NCI-H82 treated with DMSO at 0.1 percent for 48 hours (cell line): Measurements from ENCODE around the gene ADGRE2.
"Not testable (repeated sequence)": the region's sequence is repeated elsewhere in the genome, so short reads cannot be mapped to it uniquely, and the experiment has no call there.

ENCODE experiments used
- DNase-seq: peaks from one replicate; lab custom pipeline; 2025; ENCODE audit not compliant: unreplicated experiment; lab: John Stamatoyannopoulos, UW

The ADGRE2 gene

DNA sequence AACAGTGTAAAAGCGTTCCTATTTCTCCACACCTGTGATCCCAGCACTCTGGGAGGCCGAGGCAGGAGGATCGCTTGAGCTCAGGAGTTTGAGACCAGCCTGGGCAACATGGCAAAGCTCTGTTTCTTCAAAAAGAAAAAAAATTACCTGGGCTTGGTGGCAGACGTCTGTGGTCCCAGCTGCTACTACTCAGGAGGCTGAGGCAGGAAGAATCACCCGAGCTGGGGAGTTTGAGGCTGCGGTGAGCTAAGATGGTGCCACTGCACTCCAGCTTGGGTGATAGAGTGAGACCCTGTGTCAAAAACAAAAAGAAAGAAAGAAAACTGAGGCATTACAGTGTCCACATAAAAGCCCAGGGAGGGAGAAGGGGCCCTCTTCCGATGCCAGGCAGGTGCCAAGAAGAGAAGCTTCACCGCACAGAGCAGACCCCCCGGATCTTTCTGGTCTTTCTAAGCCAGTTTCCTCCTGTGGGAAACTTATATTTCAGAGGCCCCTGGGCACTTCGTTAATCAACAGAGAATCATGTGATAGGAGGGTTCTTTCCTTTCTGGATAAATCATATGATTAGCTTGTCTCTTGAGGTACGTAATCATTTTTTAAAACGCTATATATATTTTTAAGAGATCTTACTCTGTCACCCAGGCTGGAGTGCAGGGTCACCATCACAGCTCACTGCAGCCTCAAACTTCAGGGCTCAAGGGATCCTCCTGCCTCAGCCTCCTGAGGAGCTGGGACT is at the start of gene ADGRE2:
ADGRE2 (minus strand) TSS at position 451 of the 736 bp plus-strand sequence. CDS start 1,804 bp downstream, outside the sequence.
- not testable (repeated sequence) for DNase-seq

DNA sequence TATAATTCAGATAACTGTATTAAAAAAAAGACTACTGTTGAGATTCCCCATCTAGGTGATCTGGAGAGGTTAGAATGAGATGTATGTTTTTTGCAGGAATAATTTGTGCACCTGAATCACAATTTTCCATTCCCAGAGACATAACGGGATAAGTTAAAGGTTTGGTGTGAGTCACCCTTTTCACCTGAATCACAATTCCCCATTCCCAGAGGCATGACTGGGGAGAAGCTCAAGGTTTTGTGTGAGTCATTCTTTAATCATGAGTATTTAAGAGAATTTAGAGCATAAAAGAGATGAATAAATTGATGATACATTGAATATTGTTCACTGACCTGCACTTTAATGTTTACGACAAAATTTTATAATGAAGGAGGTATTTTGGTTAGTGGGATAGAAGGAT is 47.6 kb upstream of the ADGRE2 start:
- DNase-seq: no peak

DNA sequence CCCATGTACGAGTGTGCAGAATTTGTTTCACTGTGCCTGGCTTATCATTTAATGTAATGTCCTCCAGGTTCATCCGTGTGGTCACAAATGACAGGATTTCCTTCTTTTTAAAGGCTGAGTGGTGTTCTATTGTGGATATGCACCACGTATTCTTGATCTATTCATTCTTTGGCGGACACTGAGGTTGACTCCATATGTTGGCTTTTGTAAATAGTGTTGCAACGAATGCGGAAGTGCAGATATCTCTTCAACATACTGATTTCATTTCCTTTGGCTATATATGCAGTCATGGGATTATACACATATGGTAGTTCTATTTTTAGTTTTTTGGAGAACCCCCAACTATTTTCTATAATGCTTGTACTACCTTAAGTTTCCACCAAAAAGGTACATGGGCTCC is 43.6 kb upstream of the ADGRE2 start:
- no peak for DNase-seq

DNA sequence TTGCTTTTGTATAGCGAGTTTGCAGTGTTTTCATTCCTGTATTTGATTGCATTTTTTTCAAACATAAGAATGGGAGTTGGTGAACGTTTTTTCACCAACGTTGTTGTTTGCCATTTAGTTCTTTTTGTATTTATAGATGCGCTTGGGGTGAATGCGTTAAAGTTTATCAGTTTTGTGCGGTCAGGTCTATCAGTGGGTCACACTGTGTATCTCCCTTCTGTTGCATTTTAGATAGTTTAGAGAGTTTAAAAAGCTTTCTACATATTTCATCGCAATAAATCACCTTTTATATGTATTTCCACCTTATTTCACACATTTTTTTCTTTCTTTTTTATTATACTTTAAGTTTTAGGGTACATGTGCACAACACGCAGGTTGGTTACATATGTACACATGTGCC is 40.2 kb upstream of the ADGRE2 start:
- DNase-seq: no peak

DNA sequence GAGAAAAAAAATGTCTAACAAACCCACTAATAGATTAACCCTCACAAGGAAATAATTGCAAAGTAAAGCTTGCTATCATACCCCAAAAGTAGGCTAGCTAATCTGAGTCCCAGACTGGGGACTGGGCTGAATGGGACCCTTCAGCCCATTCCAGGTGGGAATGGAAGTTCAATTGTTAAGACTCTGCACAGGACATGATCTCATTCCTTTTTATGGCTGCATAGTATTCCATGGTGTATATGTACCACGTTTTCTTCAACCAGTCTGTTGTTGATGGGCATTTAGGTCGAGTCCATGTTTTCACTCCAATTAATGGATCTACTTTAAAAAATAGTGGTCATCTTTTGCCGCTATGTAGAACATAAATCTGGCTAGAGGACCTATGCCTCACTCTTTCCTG is 38.7 kb upstream of the ADGRE2 start:
- DNase-seq: no peak

DNA sequence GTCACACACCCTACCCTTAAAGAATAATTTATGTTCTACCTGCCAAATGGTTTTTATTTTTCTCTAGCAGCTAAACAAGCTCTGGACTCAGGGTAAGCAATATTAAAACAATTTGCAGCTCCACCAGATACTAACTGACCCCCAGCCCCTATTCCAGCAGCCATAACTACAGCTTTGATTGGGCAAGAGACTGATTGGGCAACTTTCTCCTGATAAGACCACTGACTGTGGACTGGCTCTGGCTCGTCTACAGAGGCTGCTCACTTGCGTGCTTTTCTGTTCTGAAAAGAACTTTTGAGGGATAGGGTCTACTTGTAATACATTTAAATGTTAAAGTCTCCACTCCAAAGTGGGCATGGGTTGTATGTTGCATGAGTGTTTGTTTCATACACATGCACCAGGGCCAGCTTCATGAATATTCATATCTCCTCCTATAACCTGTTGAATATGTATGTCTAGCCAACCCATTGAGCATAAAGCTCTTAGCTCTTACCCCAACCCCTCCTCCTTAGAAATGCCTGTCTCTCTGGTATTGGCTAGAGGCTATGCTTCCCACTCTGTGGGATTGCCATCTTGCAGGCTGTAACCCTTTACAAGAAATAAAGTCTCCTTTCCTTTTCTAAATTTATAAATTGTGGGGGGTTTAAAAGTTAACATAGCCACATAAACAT is 36.8 kb upstream of the ADGRE2 start:
- DNase-seq: no peak

DNA sequence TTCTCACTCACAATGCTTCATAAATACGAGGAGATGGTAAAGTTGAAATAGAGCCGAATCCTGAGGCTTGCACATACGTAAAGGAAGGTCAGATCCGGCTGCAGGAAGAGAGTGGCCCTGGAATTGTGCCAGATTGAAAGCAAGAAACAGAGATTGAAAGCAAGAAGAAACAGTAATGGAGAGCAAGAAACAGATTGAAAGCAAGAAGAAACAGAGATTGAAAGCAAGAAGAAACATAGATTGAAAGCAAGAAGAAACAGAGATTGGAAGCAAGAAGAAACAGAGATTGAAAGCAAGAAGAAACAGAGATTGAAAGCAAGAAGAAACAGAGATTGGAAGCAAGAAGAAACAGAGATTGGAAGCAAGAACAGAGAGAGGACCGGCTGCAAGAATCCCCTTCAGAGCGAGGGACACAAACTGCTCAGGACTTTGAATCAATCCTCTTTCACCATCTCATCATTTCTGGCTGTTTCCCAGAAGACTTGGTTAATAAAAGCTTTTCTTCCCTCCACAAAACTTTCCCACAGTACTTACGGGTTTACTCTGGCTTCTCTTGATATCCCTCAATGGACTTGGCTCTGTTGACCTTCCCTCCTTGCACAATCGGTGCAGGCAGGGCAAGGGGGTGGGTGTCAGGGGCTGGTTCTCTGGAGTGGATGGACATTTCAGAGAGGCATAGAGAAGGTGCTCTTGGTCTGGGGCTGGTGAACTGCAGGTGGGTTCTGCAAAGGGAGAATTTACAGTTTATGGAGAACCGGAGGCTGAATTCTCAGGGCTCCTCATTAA is 31.1 kb upstream of the ADGRE2 start:
- DNase-seq: no peak

DNA sequence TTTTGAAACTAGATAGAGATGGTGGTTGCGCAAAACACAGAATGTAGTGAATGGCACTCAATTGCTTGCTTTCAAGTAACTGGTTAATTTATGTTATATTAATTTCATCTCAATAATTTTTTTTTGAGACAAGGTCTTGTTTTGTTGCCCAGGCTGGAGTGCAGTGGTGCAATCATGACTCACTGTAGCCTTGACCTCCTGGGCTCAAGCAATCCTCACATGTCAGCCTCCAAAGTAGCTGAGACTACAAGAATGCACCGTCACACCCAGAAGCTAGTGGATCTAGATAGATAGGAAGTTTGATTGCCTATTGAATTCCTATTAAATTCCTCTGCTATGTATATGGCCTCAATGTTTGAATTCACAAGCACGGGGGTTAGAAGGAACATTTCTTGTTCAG is 26.4 kb upstream of the ADGRE2 start:
- no peak for DNase-seq

DNA sequence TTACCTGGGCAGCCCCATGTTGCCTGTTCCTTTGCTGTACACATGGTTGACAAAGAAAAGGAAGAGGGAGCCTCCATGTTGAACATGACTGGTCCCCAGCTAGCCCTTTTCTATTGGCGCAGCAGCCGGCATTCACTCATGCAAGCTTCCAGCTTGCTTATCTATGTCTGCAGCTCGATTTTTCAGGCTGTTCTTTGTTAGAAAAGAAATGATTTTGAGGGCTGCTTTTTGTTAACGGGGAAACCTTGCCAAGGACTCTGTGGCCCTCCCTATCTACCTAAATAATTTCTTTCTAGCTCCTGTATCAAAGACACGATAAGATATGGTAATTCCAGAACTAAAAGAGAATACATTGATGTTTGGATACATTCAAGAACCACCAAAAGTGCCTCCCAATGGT is 20.4 kb upstream of the ADGRE2 start:
- no peak for DNase-seq

DNA sequence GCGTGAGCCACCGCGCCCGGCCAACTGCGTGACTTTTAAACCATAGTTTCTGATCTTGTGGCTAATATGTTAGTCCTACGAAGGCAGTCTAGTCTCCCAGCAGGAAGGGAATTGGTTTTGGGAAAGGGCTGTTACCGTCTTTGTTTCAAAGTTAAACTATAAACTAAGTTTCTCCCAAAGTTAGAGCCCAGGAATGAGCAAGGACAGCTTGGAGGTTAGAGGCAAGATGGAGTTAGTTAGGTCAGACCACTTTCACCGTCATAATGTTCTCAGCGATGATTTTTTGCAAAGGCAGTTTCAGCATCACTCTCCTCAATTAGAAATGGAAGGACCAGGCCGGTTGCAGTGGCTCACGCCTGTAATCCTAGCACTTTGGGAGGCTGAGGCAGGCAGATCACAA is 17.7 kb upstream of the ADGRE2 start:
- no peak for DNase-seq

DNA sequence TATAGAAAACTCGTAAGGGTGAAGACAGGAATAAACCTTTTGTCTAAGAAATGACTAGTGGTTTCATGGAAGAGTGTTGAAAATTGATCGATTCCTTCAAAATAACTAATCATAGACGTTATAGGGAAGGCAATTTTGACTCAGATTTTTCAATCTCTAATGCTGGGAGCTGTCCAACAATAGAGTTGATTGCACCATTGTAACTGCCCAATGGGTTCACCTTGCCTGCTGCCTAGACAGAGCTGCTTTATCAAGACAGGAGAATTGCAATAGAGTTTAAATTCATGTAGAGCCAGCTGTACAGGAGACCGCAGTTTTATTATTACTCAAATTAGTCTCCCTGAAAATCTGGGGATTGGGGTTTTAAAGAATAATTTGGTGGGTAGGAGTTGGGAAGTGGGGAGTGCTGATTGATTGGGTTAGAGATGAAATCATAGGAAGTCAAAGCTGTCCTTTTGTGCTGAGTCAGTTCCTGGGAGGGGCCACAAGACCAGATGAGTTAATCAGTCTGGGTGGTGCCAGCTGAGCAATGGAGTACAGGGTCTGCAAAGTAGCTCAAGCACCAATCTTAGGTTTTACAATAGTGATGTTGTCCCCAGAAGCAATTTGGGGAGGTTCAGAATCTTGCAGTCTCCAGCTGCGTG is 16.8 kb upstream of the ADGRE2 start:
- DNase-seq: no peak

DNA sequence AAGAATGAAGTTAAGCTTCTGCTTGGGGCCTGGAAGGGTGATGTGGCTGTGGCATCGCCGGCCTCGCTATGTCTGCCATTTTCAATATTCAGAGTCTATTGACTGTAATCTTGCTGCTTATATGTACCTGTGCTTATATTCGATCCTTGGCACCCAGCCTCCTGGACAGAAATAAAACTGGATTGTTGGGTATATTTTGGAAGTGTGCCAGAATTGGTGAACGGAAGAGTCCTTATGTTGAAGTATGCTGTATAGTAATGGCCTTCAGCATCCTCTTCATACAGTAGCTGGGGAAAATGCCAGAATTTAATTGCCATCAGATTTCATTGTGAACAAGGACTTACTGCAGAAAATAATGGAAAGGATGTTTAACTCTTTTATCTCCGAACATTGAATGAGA is 13.9 kb upstream of the ADGRE2 start:
- DNase-seq: not testable (repeated sequence)

DNA sequence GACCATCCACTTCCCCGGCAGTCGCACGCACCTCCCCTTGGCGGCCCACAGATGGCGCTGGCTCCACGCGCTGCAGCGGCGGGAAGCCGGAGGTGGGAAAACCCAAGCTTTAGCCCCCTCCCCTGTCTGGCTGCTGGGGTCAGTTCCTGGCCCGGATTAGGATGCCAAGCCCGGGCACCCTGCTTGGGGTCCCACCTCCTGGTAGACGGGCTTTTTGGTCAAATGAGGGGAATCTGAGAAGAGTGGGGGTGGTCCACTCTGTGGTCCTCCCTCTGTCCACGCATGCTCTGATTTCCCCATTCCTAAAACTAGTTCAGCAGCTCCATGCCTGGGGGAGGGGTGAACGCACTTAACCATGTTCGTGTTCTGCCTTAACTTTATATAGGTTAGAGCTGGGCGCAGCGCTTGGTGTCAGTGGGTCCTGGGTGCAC is 8.1 kb upstream of the ADGRE2 start:
- DNase-seq: no peak

DNA sequence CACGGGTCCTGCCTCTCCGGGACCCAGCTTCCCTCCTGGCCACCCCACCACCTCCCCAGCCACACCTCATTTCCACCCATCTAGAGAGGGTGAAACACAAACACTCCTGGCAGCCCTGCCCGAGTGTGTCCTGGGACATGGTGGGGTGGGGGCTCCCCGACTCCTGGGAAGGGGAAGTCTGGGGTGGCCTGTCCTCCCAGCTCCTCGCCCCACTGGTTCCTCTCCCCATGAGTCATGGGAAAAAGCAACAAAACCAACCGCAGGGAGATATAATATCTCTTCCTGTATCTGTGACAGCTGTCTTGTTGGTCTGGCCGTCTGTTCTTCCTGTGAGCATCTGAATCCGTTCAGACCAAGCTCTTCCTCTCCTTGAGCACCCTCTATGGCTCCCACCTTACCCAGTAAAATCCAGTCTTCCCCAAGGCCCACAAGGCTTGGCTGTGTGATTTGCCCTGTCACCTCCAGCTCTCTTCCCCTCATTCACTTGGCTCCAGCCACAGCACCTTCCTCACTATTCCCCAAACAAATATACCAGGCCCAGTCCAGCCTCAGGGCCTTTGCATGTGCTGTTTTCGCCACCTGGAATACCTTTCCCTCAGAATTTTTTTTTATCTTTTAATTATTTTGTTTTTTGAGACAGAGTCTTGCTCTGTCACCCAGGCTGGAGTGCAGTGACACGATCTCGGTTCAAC is 6.9 kb upstream of the ADGRE2 start:
- DNase-seq: not testable (repeated sequence)

DNA sequence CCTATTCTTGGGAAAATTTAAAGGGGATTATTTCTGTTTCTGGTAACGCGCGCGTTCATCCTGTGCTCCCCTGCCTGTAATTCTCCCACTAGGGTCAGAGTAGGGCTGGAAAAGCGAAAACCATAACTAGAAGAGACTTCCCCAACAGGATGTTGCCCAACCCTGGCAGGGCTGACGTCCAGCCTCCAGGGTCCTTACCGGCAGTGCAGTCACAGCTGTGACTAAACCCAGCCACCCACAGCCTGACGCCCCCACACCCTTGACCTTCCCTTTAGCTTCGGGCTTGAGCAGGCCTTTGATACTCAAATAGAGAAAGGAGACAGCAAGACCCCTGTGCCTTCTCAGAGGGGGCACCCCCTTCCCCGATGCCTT is 6.4 kb upstream of the ADGRE2 start:
- not testable (repeated sequence) for DNase-seq

DNA sequence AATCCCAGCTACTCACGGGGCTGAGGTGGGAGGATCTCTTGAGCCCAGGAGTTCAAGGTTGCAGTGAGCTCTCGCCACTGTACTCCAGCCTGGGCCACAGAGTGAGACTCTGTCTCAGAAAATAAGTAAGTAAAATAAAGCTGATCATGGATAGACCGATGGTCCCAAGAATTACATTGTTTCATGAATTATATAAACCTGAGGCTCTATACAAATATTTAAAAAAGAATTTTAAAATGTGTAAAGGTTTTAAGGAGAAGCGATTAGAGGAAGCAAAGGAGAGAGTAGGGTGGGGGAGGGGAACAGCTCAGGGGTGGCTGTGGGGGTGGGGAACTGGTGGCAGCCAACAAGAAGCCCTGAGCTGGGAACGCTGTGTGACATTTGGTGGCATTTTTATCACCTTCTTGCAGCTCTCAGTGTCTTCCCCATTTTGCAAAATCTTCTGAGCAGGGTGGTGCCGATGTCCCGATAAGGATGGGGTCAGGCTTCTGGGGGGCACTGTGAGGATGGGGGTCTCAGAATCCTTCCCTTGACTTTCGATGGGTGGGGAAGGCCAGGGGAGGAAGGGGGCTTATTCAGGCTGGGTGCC is 5.1 kb upstream of the ADGRE2 start:
- DNase-seq: not testable (repeated sequence)

DNA sequence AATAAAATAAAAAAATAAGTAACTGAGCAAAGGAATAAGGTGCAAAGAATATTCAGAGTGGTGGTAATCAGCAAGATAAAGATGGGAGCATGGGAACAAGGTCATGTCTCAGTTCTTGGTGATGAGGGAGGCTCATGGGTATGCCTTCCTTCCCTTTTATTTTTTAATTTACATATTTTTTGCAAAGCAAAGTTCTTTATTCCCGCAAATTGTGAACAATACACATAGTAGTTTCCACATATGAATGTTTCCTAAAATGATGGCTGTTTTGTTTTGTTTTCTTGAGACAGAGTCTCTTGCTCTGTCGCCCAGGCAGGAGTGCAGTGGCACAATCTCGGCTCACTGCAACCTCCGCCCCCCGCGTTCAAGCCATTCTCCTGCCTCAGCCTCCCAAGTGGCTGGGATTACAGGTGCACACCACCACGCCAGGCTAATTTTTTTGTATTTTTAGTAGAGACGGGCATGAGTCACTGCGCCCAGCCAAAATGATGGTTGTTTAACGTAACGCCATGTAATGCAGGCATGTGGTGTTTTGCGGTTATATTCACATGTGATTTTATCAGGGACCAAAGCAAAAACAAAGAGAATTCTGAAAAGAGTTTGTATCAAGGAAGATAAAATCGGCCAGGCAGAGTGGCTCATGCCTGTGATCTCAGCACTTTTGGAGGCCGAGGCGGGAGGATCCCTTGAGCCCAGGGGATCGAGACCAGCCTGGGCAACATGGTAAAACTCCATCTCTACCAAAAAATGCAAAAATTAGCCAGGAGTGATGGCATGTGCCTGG is 4.5 kb upstream of the ADGRE2 start:
- DNase-seq: no peak

DNA sequence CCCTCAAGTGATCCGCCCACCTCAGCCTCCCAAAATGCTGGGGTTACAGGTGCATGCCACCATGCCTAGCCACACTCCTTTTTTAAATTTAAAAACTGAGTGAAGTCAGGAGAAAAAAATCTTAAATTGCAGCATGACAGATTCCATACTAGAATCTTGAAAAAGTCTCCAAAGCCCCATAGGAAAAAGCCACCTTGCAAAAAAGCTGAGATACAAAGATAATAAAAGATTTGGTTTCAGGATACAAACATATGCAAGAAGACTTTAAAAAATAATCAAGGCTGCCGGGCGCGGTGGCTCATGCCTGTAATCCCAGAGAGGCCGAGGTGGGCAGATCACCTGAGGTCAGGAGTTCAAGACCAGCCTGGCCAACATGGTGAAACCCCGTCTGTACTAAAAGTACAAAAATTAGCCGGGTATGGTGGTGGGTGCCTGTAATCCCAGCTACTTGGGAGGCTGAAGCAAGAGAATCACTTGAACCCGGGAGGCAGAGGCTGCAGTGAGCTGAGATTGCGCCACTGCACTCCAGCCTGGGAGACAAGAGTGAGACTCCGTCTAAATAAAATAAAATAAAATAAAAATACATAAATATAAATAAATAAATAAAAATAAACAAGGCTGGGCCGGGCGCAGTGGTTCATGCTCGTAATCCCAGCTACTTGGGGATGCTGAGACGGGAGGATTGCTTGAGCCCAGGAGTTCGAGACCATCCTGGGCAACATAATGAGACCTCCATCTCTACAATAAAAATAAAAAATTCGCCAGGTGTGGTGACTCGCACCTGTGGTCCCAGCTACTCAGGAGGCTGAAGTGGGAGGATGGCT is 3.6 kb upstream of the ADGRE2 start:
- not testable (repeated sequence) for DNase-seq
